IMR-90 (cell line): ENCODE data around the gene GPBAR1.

ENCODE experiments used
- CEBPB ChIP-seq: IDR thresholded peaks from 2 replicates; pipeline ENCODE4 v1.6.1; 2012; ENCODE audit warnings: low read depth, low read length, improper control_type of control experiment
- MXI1 ChIP-seq: IDR thresholded peaks from 2 replicates; pipeline ENCODE4 v1.6.1; 2012; ENCODE audit warnings: low read depth, mild to moderate bottlenecking, low read length, moderate library complexity, borderline replicate concordance
- NFE2L2 ChIP-seq: fragments of 150-350 bp; IDR thresholded peaks from 2 replicates; pipeline ENCODE4 v1.6.1; 2016; ENCODE audit warnings: low read depth, mild to moderate bottlenecking, low read length
- POLR2A ChIP-seq: IDR thresholded peaks from 2 replicates; pipeline ENCODE4 v1.6.1; 2012; ENCODE audit warnings: mild to moderate bottlenecking, low read depth, low read length
- RCOR1 ChIP-seq: IDR thresholded peaks from 2 replicates; pipeline ENCODE4 v1.6.1; 2012; ENCODE audit warnings: mild to moderate bottlenecking, low read length, improper control_type of control experiment; ENCODE audit not compliant: insufficient replicate concordance
- RFX5 ChIP-seq: IDR thresholded peaks from 2 replicates; pipeline ENCODE4 v1.8.0; 2012; ENCODE audit warnings: low read depth, mild to moderate bottlenecking, low read length, moderate library complexity
- TF ChIP-seq, protein P1 (sequence below): conservative IDR thresholded peaks from 2 replicates; pipeline ENCODE4 v1.5.1; 2012; ENCODE audit warnings: mild to moderate bottlenecking, low read depth, low read length, improper control_type of control experiment
- TF ChIP-seq, protein P2 (sequence below): fragments of 150-350 bp; IDR thresholded peaks from 2 replicates; pipeline ENCODE4 v1.6.1; 2017; ENCODE audit warnings: mild to moderate bottlenecking, antibody characterized with exemption, low read length, low read depth

DNA sequence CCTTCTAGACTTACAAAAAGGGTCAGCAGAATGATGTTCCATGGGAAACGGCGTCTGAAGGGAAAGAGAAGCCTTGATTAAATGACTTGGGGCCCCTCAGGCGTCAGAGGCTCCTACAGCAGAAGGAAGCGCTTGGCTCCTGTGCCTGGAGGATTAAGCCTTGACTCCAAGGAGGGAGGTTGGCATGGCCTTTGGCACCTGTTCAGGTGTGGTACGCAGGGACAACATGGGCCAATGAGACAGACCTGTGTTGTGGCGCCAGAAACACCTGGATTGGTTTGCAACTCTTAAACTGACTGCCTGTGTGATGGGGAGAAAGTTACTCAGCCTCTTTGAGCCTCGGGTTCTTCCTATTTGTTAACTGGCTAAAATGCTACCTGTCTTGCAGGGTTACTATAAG lies 17.1 kb downstream of the GPBAR1 start:
- TF ChIP-seq, protein P1, sequence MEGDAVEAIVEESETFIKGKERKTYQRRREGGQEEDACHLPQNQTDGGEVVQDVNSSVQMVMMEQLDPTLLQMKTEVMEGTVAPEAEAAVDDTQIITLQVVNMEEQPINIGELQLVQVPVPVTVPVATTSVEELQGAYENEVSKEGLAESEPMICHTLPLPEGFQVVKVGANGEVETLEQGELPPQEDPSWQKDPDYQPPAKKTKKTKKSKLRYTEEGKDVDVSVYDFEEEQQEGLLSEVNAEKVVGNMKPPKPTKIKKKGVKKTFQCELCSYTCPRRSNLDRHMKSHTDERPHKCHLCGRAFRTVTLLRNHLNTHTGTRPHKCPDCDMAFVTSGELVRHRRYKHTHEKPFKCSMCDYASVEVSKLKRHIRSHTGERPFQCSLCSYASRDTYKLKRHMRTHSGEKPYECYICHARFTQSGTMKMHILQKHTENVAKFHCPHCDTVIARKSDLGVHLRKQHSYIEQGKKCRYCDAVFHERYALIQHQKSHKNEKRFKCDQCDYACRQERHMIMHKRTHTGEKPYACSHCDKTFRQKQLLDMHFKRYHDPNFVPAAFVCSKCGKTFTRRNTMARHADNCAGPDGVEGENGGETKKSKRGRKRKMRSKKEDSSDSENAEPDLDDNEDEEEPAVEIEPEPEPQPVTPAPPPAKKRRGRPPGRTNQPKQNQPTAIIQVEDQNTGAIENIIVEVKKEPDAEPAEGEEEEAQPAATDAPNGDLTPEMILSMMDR: no peak
- TF ChIP-seq, protein P2, sequence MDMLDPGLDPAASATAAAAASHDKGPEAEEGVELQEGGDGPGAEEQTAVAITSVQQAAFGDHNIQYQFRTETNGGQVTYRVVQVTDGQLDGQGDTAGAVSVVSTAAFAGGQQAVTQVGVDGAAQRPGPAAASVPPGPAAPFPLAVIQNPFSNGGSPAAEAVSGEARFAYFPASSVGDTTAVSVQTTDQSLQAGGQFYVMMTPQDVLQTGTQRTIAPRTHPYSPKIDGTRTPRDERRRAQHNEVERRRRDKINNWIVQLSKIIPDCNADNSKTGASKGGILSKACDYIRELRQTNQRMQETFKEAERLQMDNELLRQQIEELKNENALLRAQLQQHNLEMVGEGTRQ: no peak
- TF ChIP-seq NFE2L2 (no peak), MXI1 (no peak), POLR2A (no peak), CEBPB (no peak), RCOR1 (no peak), RFX5 (no peak)
